GM06990 (cell line): ENCODE measurements around the gene SRCAP.
A peak's percentile ranks its signal among the peaks of the same experiment; 100 is the strongest.

Source experiments
- DNase-seq: peaks from one replicate; pipeline ENCODE4 v3.0.0-alpha.2; 2011; ENCODE audit not compliant: insufficient read length; ENCODE audit errors: extremely low read depth
- H3K27me3 ChIP-seq: replicated peaks from 2 replicates; pipeline ENCODE4 v1.6.0; 2011; ENCODE audit warnings: low read length; ENCODE audit not compliant: control insufficient read depth, insufficient read depth
- H3K36me3 ChIP-seq: 2 replicates; pipeline ENCODE4 v1.5.1; 2011; ENCODE audit warnings: low read length; ENCODE audit not compliant: control insufficient read depth, insufficient read depth
- H3K4me3 ChIP-seq: replicated peaks from 2 replicates; pipeline ENCODE4 v1.5.1; 2011; ENCODE audit warnings: low read depth, mild to moderate bottlenecking, control low read depth, low read length
- CTCF ChIP-seq: IDR thresholded peaks from 2 replicates; pipeline ENCODE4 v1.5.1; 2011; ENCODE audit warnings: low read length, control low read depth, mild to moderate bottlenecking, inconsistent platforms; ENCODE audit not compliant: insufficient read depth, poor library complexity, severe bottlenecking

The SRCAP gene

GRCh38 chr16:30786115-30786935 is 87.4 kb downstream of the SRCAP start:
- peak overlapping the region; percentile 65 for H3K4me3 ChIP-seq
- no peaks in the 10 kb centered on the region for H3K36me3 ChIP-seq
- no peak for TF ChIP-seq CTCF
- H3K27me3 ChIP-seq: no peaks in the 10 kb centered on the region
- DNase-seq: no peak

GRCh38 chr16:30786936-30787612 is 88.1 kb downstream of the SRCAP start, which contains the start of gene ZNF629:
Gene ZNF629, minus strand, starts transcription at chr16:30787205. Its CDS starts 2,723 bp downstream, at chr16:30784482.
- TF ChIP-seq CTCF: no peak
- Histone ChIP-seq H3K4me3 (peak within 1 kb of the TSS; percentile 65), H3K27me3 (no peaks in the 10 kb centered on the region), H3K36me3 (no peaks in the 10 kb centered on the region)
- DNase-seq: no peak

- no peak for DNase-seq
- Histone ChIP-seq H3K27me3 (no peaks in the 10 kb centered on the region), H3K36me3 (no peaks in the 10 kb centered on the region), H3K4me3 (peak overlapping the region; percentile 65)
- TF ChIP-seq CTCF: no peak
Measured at GRCh38 chr16:30787613-30788378, 88.8 kb downstream of the SRCAP start.
